OCI-LY3 (cell line): ENCODE measurements around the gene TRAF3.

Experiments used
- CTCF ChIP-seq: fragments of 200-600, 300-600 bp; sonication (generic); IDR thresholded peaks from 2 replicates; pipeline ENCODE4 v1.5.1; 2014; ENCODE audit warnings: antibody characterized with exemption, low read length, low read depth
- EZH2phosphoT487 ChIP-seq: fragments of 200-600 bp; shearing (Covaris generic); IDR thresholded peaks from 2 replicates; pipeline ENCODE4 v1.6.1; 2018; ENCODE audit warnings: antibody characterized with exemption, mixed run types, low read depth

- no peak for TF ChIP-seq CTCF
- no peak for TF ChIP-seq EZH2phosphoT487
These were observed 143.2 kb downstream of the TRAF3 start for GRCh38 chr14:102920273-102920997.
